Psoas muscle (tissue), 8 donors: ENCODE measurements around the gene HCN3. TPM values are rescaled to one million over a fixed set of nuclear protein-coding genes. Genes with fewer than 3 reads are reported as not detected.
"Not testable (repeated sequence)": the region's sequence is repeated elsewhere in the genome, so short reads cannot be mapped to it uniquely, and the experiment has no call there.

Experiments used
- ATAC-seq, 4 donors: fragments of 200-7000 bp; cut with Tn5 transposase; one replicate each; pipeline ENCODE4 v1.9.1; 2020; ENCODE audit warnings: moderate library complexity in 3 of 4, mild to moderate bottlenecking in 2 of 4
- DNase-seq, 2 donors: peaks; one replicate each; pipeline ENCODE4 v3.0.0-alpha.2; 2020
- H3K27ac ChIP-seq: fragments of 200-600 bp; one replicate; pipeline ENCODE4 v1.8.0; 2022
- H3K27me3 ChIP-seq, 3 donors: fragments of 200-600 bp in 1 of 3; one replicate each; pipeline versions ENCODE4 v1.6.1 to v1.8.0; 2013 to 2022; ENCODE audit warnings: low read length in 2 of 3, mild to moderate bottlenecking in 2 of 3, moderate library complexity in 1 of 3; ENCODE audit not compliant: insufficient read depth in 3 of 3
- H3K36me3 ChIP-seq, 2 donors: fragments of 200-600 bp in 1 of 2; one replicate each; pipeline versions ENCODE4 v1.6.1 to v1.8.0; 2013 to 2022; ENCODE audit warnings: low read depth in 1 of 2, mild to moderate bottlenecking in 1 of 2, moderate library complexity in 1 of 2; ENCODE audit not compliant: insufficient read depth in 1 of 2
- H3K4me1 ChIP-seq: fragments of 200-600 bp; one replicate; pipeline ENCODE4 v1.8.0; 2022
- H3K4me3 ChIP-seq: fragments of 200-600 bp; one replicate; pipeline ENCODE4 v1.8.0; 2022; ENCODE audit warnings: mild to moderate bottlenecking
- H3K9me3 ChIP-seq: fragments of 200-600 bp; one replicate; pipeline ENCODE4 v1.8.0; 2022
- CTCF ChIP-seq: fragments of 200-600 bp; IDR thresholded peaks from one replicate; pipeline ENCODE4 v1.8.0; 2022; ENCODE audit warnings: antibody characterized with exemption
- WGBS, 3 donors: extraction: QIAGEN DNeasy Blood & Tissue Kit; methylation state at CpG; one replicate each; pipeline versions ENCODE4 v1.1.6 to v1.1.7; 2013; 5-methylcytosine and 5-hydroxymethylcytosine counted together
- intact Hi-C, 2 donors: fragments of 100-400 bp; cut with DNase I; formaldehyde crosslinking; loops; one replicate each; pipeline versions ENCODE4 v1.11.0 to v1.14.2; 2022
- polyA plus RNA-seq, 3 donors: library from polyadenylated mRNA; stranded (reverse); fragments of 200-250 nt; gene quantifications; one replicate each; pipeline ENCODE4 v1.2.3, GENCODE V29; 2013
- total RNA-seq, 4 donors: library from RNA; stranded (reverse); fragmentation: NEBNext Ultra II Directional in 2 of 4; extraction: Animal tissue kit (Norgen Biotek cat#: 25700) in 2 of 4; gene quantifications; one replicate each; pipeline versions ENCODE4 v1.2.1 to v1.2.4, GENCODE V29; 2021 to 2023
- donor health status: healthy with polysubstance abuse.
- donor health status: DM: no; HTN: no; CAD: no; lungs with moderate emphysema.
- donor health status: Bipolar disorder and iron deficiency.
- donor health status: healthy.
- donor health status: DM: yes; HTN: yes; CAD: no.
- donor health status: DM: no; HTN: no; CAD: no.
- donor health status: DM: no; HTN: no; CAD: no.
- donor health status: DM: yes; HTN: yes; CAD: no.

HCN3 gene
- total and polyA plus RNA-seq, 7 donors, result 0.27 to 0.97 (median 0.45) TPM; not detected in 1

GRCh38 chr1:155326020-155326526 is 48.8 kb downstream of the HCN3 start:
- Histone ChIP-seq H3K4me1 (peaks cover 20% of the 10 kb centered on the region), H3K4me3 (no peak overlapping the region), H3K9me3 (no peaks in the 10 kb centered on the region), H3K27me3 (no peaks in the 10 kb centered on the region), H3K27ac (no peak overlapping the region), H3K36me3 (peaks cover 0 to 43% of the 10 kb centered on the region in 2 donors)
- intact Hi-C loops, result loop anchor here in 1 of 2 donors (10.0 kb wide), 1 partner anchor 269 kb away; no protein-coding TSS in a partner anchor
- 86 to 96% (median 87%) methylated on average over 6 of the region's 6 CpGs for WGBS, 3 donors
- no peak for ATAC-seq
- DNase-seq, result no peak
- no peak for TF ChIP-seq CTCF

GRCh38 chr1:155326631-155327037 is 49.4 kb downstream of the HCN3 start:
- 84 to 91% (median 87%) methylated on average over 7 of the region's 7 CpGs for WGBS, 3 donors
- no peak for DNase-seq
- intact Hi-C loops, result loop anchor here in 1 of 2 donors (10.0 kb wide), 1 partner anchor 268 kb away; no protein-coding TSS in a partner anchor
- peaks cover 0 to 49% of the 10 kb centered on the region in 2 donors for H3K36me3 ChIP-seq
- TF ChIP-seq CTCF, result no peak
- no peaks in the 10 kb centered on the region for H3K27me3 ChIP-seq
- no peak overlapping the region for H3K27ac ChIP-seq
- no peak overlapping the region for H3K4me3 ChIP-seq
- H3K4me1 ChIP-seq, result peaks cover 16% of the 10 kb centered on the region
- H3K9me3 ChIP-seq, result no peaks in the 10 kb centered on the region
- ATAC-seq, result no peak

- Histone ChIP-seq H3K9me3 (no peaks in the 10 kb centered on the region), H3K27me3 (no peaks in the 10 kb centered on the region), H3K4me1 (peaks cover 4% of the 10 kb centered on the region), H3K27ac (no peak overlapping the region), H3K36me3 (peaks cover 0 to 50% of the 10 kb centered on the region in 2 donors), H3K4me3 (no peak overlapping the region)
- 75 to 84% (median 80%) methylated on average over 4 of the region's 4 CpGs for WGBS, 3 donors
- DNase-seq (no peak), ATAC-seq (no peak)
- TF ChIP-seq CTCF, result no peak
- intact Hi-C loops, result loop anchor here in 1 of 2 donors (10.0 kb wide), 1 partner anchor 267 kb away; no protein-coding TSS in a partner anchor
Observed at GRCh38 chr1:155327981-155328380, 50.7 kb downstream of the HCN3 start.

- WGBS, 3 donors, result 53 to 64% (median 55%) methylated on average over 7 of the region's 7 CpGs
- H3K36me3 ChIP-seq, result peaks cover 0 to 57% of the 10 kb centered on the region in 2 donors
- not testable (repeated sequence) for H3K4me3 ChIP-seq, H3K9me3 ChIP-seq, H3K4me1 ChIP-seq, ATAC-seq, DNase-seq, H3K27me3 ChIP-seq, H3K27ac ChIP-seq
- intact Hi-C loops, result loop anchor here in 1 of 2 donors (10.0 kb wide), 1 partner anchor 266 kb away; no protein-coding TSS in a partner anchor
Observed at GRCh38 chr1:155328856-155329255, 51.6 kb downstream of the HCN3 start.

- intact Hi-C loops, result loop anchor here in 1 of 2 donors (10.0 kb wide), 1 partner anchor 265 kb away; no protein-coding TSS in a partner anchor
- peaks cover 3 to 66% of the 10 kb centered on the region in 2 donors for H3K36me3 ChIP-seq
- WGBS, 3 donors, result 88 to 90% (median 89%) methylated on average over 11 of the region's 11 CpGs
- H3K27me3 ChIP-seq, result no peaks in the 10 kb centered on the region
- H3K4me1 ChIP-seq, result peaks cover 4% of the 10 kb centered on the region
- no peak overlapping the region for H3K4me3 ChIP-seq
- no peak overlapping the region for H3K27ac ChIP-seq
- no peak for DNase-seq
- peak in 1 of 4 donors; percentile 6 for ATAC-seq
- TF ChIP-seq CTCF, result no peak
- no peaks in the 10 kb centered on the region for H3K9me3 ChIP-seq
Observed at GRCh38 chr1:155329980-155330598, 52.8 kb downstream of the HCN3 start.
